HCT116 (cell line): Measurements from ENCODE around the gene EMSY.

Source experiments
- CEBPB ChIP-seq: IDR thresholded peaks from 2 replicates; pipeline ENCODE4 v1.6.1; 2012; ENCODE audit warnings: low read depth
- CTCF ChIP-seq, 3 experiments: fragments of 200-600 bp in 1 of 3; sonication (generic) in 1 of 3; IDR thresholded peaks in 2 of 3; conservative IDR thresholded peaks in 1 of 3; 2 replicates each; pipeline ENCODE4 v1.5.1; 2012 to 2017; ENCODE audit warnings: low read depth in 2 of 3, low read length in 2 of 3, antibody characterized with exemption in 1 of 3, borderline replicate concordance in 1 of 3, control low read depth in 1 of 3, mild to moderate bottlenecking in 1 of 3, mixed read lengths in 1 of 3, mixed run types in 1 of 3, moderate library complexity in 1 of 3; ENCODE audit not compliant: insufficient read depth in 1 of 3
- EZH2 ChIP-seq: fragments of 200-600 bp; sonication (generic); IDR thresholded peaks from 2 replicates; pipeline ENCODE4 v1.6.1; 2017; ENCODE audit warnings: antibody characterized with exemption, mixed run types
- FOSL1 ChIP-seq: IDR thresholded peaks from 2 replicates; pipeline ENCODE4 v1.6.1; 2012; ENCODE audit warnings: low read depth
- JUND ChIP-seq: IDR thresholded peaks from 2 replicates; pipeline ENCODE4 v1.6.1; 2012
- MAX ChIP-seq: IDR thresholded peaks from 2 replicates; pipeline ENCODE4 v1.6.1; 2012
- POLR2A ChIP-seq: IDR thresholded peaks from 2 replicates; pipeline ENCODE4 v1.7.0; 2011; ENCODE audit warnings: borderline replicate concordance; ENCODE audit not compliant: insufficient read depth, insufficient read length; ENCODE audit errors: extremely low read depth
- POLR2AphosphoS5 ChIP-seq: IDR thresholded peaks from 2 replicates; pipeline ENCODE4 v1.6.1; 2011; ENCODE audit warnings: mild to moderate bottlenecking, low read depth, low read length, moderate library complexity
- RAD21 ChIP-seq: IDR thresholded peaks from 2 replicates; pipeline ENCODE4 v1.6.1; 2012; ENCODE audit warnings: low read depth, mild to moderate bottlenecking
- REST ChIP-seq: IDR thresholded peaks from 2 replicates; pipeline ENCODE4 v1.6.1; 2012; ENCODE audit warnings: low read depth
- SP1 ChIP-seq: IDR thresholded peaks from 2 replicates; pipeline ENCODE4 v1.6.1; 2012; ENCODE audit warnings: low read depth
- YY1 ChIP-seq: IDR thresholded peaks from 2 replicates; pipeline ENCODE4 v1.6.1; 2011; ENCODE audit warnings: low read length, low read depth, moderate library complexity, mild to moderate bottlenecking; ENCODE audit not compliant: insufficient replicate concordance; ENCODE audit errors: extremely low read depth

- TF ChIP-seq POLR2AphosphoS5 (no peak), CEBPB (no peak), POLR2A (no peak), RAD21 (no peak), REST (no peak), CTCF (IDR thresholded peaks at IDR 0.05 in 2 of 3, conservative IDR thresholded peaks at IDR 0.05 in 1 of 3; ENCODE audit: borderline replicate concordance in 1 of 3, insufficient read depth in 1 of 3, low read depth in 2 of 3, low read length in 2 of 3) (no peak), YY1 (no peak), FOSL1 (no peak), EZH2 (no peak), SP1 (no peak), JUND (no peak), MAX (no peak)
Measured at GRCh38 chr11:76562541-76562940, 117.7 kb downstream of the EMSY start.
